SK-N-SH (cell line): ENCODE data around the gene CHMP4A. TPM values are rescaled to one million over a fixed set of nuclear protein-coding genes. Genes with fewer than 3 reads are reported as not detected.

Experiments
- CTCF ChIA-PET: fragments of 300-600, 350-600 bp; formaldehyde crosslinking; extraction: SDS; loops from one replicate; lab custom pipeline; 2021; lab: Yijun Ruan, JAX
- POLR2A ChIA-PET: fragments of 350-600 bp; sonication (Branson Sonifier 250); formaldehyde crosslinking; extraction: SDS; loops from one replicate; lab custom pipeline; 2020; ENCODE audit warnings: antibody characterized with exemption, inconsistent platforms; lab: Yijun Ruan, JAX
- DNase-seq: peaks from one replicate; pipeline ENCODE4 v3.0.0; 2012
- H2AFZ ChIP-seq: fragments of 200-600 bp; sonication (generic); 2 replicates; pipeline ENCODE4 v1.8.1; 2016; ENCODE audit warnings: antibody characterized with exemption, mild to moderate bottlenecking, low read depth
- H3F3A ChIP-seq: fragments of 200-600 bp; sonication (generic); replicated peaks from 2 replicates; pipeline ENCODE3; 2016; ENCODE audit warnings: antibody characterized with exemption, mild to moderate bottlenecking; ENCODE audit not compliant: insufficient read depth
- H3K27ac ChIP-seq, 2 experiments: fragments of 200-500 bp in 1 of 2; fragments of 200-600 bp in 1 of 2; sonication (Bioruptor generic) in 1 of 2; sonication (generic), shearing (Covaris generic) in 1 of 2; 2 replicates each; pipeline versions ENCODE4 v1.5.1 to v1.6.1; 2014 to 2016; ENCODE audit warnings: low read depth in 2 of 2, inconsistent platforms in 1 of 2, low read length in 1 of 2, mild to moderate bottlenecking in 1 of 2, mixed read lengths in 1 of 2
- H3K27me3 ChIP-seq: fragments of 200-600 bp; sonication (generic), shearing (Covaris generic); 2 replicates; pipeline ENCODE4 v1.6.1; 2016; ENCODE audit warnings: mixed run types; ENCODE audit not compliant: insufficient read depth
- H3K36me3 ChIP-seq, 2 experiments: fragments of 200-500 bp in 1 of 2; fragments of 200-600 bp in 1 of 2; sonication (Bioruptor generic) in 1 of 2; sonication (generic) in 1 of 2; replicated peaks in 1 of 2; 2 replicates each; pipeline versions ENCODE3 to v1.5.1; 2014 to 2016; ENCODE audit warnings: low read length in 1 of 2, mild to moderate bottlenecking in 1 of 2; ENCODE audit not compliant: insufficient read depth in 2 of 2, control insufficient read depth in 1 of 2
- H3K4me1 ChIP-seq, 2 experiments: fragments of 200-500 bp in 1 of 2; fragments of 200-600 bp in 1 of 2; sonication (Bioruptor generic) in 1 of 2; sonication (generic), shearing (Covaris generic) in 1 of 2; 2 replicates each; pipeline versions ENCODE4 v1.5.1 to v1.6.1; 2014 to 2016; ENCODE audit warnings: low read depth in 1 of 2, low read length in 1 of 2, mixed run types in 1 of 2; ENCODE audit not compliant: insufficient read depth in 2 of 2, control insufficient read depth in 1 of 2
- H3K4me2 ChIP-seq: fragments of 200-600 bp; sonication (generic), shearing (Covaris generic); 2 replicates; pipeline ENCODE4 v1.6.1; 2017; ENCODE audit warnings: mixed run types
- H3K4me3 ChIP-seq, 2 experiments: fragments of 200-500 bp in 1 of 2; fragments of 200-600 bp in 1 of 2; sonication (Bioruptor generic) in 1 of 2; sonication (generic), shearing (Covaris generic) in 1 of 2; 2 replicates each; pipeline versions ENCODE4 v1.5.1 to v1.8.1; 2014 to 2016; ENCODE audit warnings: low read depth in 2 of 2, inconsistent platforms in 1 of 2, low read length in 1 of 2, mild to moderate bottlenecking in 1 of 2, mixed read lengths in 1 of 2, moderate library complexity in 1 of 2
- H3K79me2 ChIP-seq: fragments of 200-600 bp; sonication (generic); 2 replicates; pipeline ENCODE4 v1.8.1; 2017; ENCODE audit warnings: mild to moderate bottlenecking; ENCODE audit not compliant: insufficient read depth
- H3K9ac ChIP-seq: fragments of 200-600 bp; sonication (generic); 2 replicates; pipeline ENCODE4 v1.6.1; 2017; ENCODE audit warnings: mixed run types
- H3K9me2 ChIP-seq: fragments of 200-600 bp; sonication (generic); 2 replicates; pipeline ENCODE4 v1.6.1; 2017; ENCODE audit warnings: mixed run types
- H3K9me3 ChIP-seq: fragments of 200-600 bp; sonication (generic); 2 replicates; pipeline ENCODE4 v1.6.1; 2017; ENCODE audit warnings: mixed run types, mild to moderate bottlenecking, moderate library complexity
- H4K20me1 ChIP-seq: fragments of 200-600 bp; sonication (generic); 2 replicates; pipeline ENCODE4 v1.6.1; 2017; ENCODE audit warnings: mild to moderate bottlenecking, mixed run types; ENCODE audit not compliant: insufficient read depth
- CHD2 ChIP-seq: fragments of 150-350 bp; IDR thresholded peaks from 2 replicates; pipeline ENCODE4 v1.6.1; 2018; ENCODE audit warnings: low read length; ENCODE audit not compliant: partially characterized antibody
- EP300 ChIP-seq, 2 experiments: IDR thresholded peaks; 2 replicates each; pipeline versions ENCODE4 v1.4.0 to v1.6.1; 2012; ENCODE audit warnings: borderline replicate concordance in 1 of 2, low read depth in 1 of 2, low read length in 1 of 2
- FOSL2 ChIP-seq: IDR thresholded peaks from 2 replicates; pipeline ENCODE4 v1.4.0; 2012; ENCODE audit warnings: low read depth, mild to moderate bottlenecking, moderate library complexity, borderline replicate concordance
- GABPA ChIP-seq: IDR thresholded peaks from 2 replicates; pipeline ENCODE4 v1.4.0; 2012; ENCODE audit warnings: low read depth, mild to moderate bottlenecking
- GATA2 ChIP-seq: sonication (generic); formaldehyde crosslinking; IDR thresholded peaks from 2 replicates; pipeline ENCODE4 v1.5.0; 2020; ENCODE audit warnings: mild to moderate bottlenecking, missing genetic modification reagents
- JUND ChIP-seq: IDR thresholded peaks from 2 replicates; pipeline ENCODE4 v1.4.0; 2012
- MXI1 ChIP-seq: IDR thresholded peaks from 2 replicates; pipeline ENCODE4 v1.6.1; 2012; ENCODE audit warnings: mild to moderate bottlenecking, low read depth, low read length, improper control_type of control experiment
- POLR2AphosphoS5 ChIP-seq: IDR thresholded peaks from 2 replicates; pipeline ENCODE4 v1.6.1; 2012; ENCODE audit warnings: low read depth, low read length
- RCOR1 ChIP-seq: fragments of 150-350 bp; IDR thresholded peaks from 2 replicates; pipeline ENCODE4 v1.6.1; 2017; ENCODE audit warnings: antibody characterized with exemption, low read length
- RFX5 ChIP-seq: IDR thresholded peaks from 2 replicates; pipeline ENCODE4 v1.6.1; 2012; ENCODE audit warnings: mild to moderate bottlenecking, improper control_type of control experiment, low read length
- SIN3A ChIP-seq: IDR thresholded peaks from 2 replicates; pipeline ENCODE4 v1.6.1; 2012; ENCODE audit warnings: low read depth, mild to moderate bottlenecking, low read length, moderate library complexity, borderline replicate concordance
- TEAD4 ChIP-seq: IDR thresholded peaks from 2 replicates; pipeline ENCODE4 v1.4.0; 2012; ENCODE audit warnings: mild to moderate bottlenecking, borderline replicate concordance; ENCODE audit not compliant: insufficient read depth
- YY1 ChIP-seq: IDR thresholded peaks from 2 replicates; pipeline ENCODE4 v1.4.0; 2012; ENCODE audit warnings: low read depth, mild to moderate bottlenecking
- WGBS: methylation state at CpG from one replicate; pipeline ENCODE4 v1.1.6; 2017; ENCODE audit warnings: low lambda C conversion rate; 5-methylcytosine and 5-hydroxymethylcytosine counted together
- polyA plus RNA-seq, 3 experiments: library from polyadenylated mRNA; depleted of rRNA; stranded (reverse); fragments of >200 nt; gene quantifications; 2 replicates each; pipeline ENCODE4 v1.2.3, GENCODE V29; 2012
- TF ChIP-seq, protein P1 (sequence below): fragments of 150-350 bp; IDR thresholded peaks from 2 replicates; pipeline ENCODE4 v1.6.1; 2016; ENCODE audit warnings: mild to moderate bottlenecking, low read depth, low read length
- TF ChIP-seq, protein P2 (sequence below): IDR thresholded peaks from 2 replicates; pipeline ENCODE4 v1.4.0; 2012; ENCODE audit warnings: low read depth
- TF ChIP-seq, protein P3 (sequence below): IDR thresholded peaks from 2 replicates; pipeline ENCODE4 v1.4.0; 2012; ENCODE audit warnings: low read depth, borderline replicate concordance
- TF ChIP-seq, protein P4 (sequence below): IDR thresholded peaks from 2 replicates; pipeline ENCODE4 v1.4.0; 2012; ENCODE audit warnings: low read depth, borderline replicate concordance
- TF ChIP-seq, protein P5 (sequence below): fragments of 150-350 bp; IDR thresholded peaks from 2 replicates; pipeline ENCODE4 v1.6.1; 2017; ENCODE audit warnings: antibody characterized with exemption, low read length, low read depth, borderline replicate concordance

CHMP4A gene
- polyA plus RNA-seq, 1 of the 3 experiments (the other 2 are of a cell fraction), result 92.4 TPM

DNA sequence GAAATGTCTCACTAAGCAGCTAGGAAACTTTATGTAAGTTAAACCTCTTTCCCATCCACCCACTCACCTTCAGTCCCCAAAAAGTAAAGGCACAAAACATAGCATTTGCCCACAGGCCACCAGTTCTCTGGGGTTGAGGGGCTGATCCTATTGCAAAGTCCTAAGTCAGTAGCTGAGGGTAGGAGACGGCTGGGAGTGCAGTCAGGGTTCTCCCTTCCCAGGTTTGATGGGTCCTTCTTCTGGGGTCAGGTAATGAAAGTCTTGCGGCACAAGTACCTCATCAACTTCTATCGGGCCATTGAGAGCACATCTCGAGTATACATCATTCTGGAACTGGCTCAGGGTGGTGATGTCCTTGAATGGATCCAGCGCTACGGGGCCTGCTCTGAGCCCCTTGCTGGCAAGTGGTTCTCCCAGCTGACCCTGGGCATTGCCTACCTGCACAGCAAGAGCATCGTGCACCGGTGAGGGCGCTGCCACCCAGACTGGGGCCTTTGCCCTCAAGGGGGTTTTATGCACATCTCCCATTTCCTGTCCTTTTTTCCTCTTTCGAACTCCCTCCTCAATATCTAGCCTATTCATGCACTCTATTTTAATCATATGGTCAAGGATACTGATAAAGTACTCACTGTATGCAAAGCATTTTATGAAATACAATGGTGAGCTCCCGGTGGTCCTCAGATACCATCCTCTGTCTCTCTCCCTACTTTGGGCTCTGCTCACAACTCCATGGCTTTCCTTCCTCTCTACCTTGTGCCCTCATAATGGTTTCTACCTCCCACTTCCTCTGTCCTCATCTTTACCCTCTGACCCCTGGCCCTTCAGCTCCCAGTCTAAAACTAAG, 6.8 kb downstream of the CHMP4A start:
- no peaks in the 10 kb centered on the region for H3K9me3 ChIP-seq
- POLR2A ChIA-PET, result interaction anchor here (1.1 to 1.6 kb wide), 2 partner anchors 11 kb away, joined by 3 to 5 read pairs; partner anchors contain the start of gene TM9SF1

DNA sequence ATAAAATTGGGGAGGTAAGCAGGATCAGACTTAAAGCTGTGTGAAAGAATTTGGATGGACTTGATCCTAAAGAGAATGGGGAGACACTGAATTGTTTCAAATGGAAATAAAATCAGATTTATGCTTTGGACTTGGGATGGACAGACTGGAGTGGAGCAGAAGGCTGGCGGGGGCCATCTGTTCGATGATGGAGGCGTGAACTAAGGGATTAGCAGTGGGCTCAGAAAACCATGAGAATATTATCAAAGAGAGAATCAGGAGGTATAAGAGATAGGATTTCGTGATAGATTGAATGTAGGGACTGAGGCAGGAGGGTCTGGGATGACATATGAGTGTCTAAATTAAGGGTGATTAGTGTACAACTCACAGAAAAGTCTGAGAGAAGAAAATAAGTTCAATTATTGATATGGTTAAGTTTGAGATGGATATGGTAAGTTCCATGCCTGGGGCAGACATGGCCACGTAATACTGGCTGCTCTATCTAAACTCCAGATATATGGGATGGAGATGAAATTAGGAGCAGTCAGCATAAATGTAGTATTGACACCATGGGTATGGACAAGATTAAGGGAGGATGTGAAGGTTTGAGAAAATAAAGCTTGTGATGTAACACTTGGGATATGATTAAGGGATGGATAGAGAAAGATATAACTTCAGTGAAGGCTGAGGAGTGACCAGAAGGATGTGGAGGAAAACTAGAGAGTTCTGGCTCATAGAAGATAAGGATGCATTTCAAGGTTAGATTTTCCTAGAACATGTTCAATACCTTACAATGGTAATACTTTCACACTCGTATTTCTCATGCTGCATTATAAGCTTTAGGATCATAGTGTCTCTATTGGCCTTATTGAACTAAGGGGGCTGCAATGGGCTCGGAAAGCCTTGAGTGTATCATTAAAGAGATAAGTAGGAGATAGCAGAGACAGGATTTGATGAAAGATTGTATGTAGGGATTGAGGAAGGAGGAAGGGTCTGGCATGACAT, 8.8 kb downstream of the CHMP4A start:
- H3K9ac ChIP-seq, result no peak overlapping the region
- H3K4me1 ChIP-seq, result no peaks in the 10 kb centered on the region
- H3K36me3 ChIP-seq, result peaks cover 35 to 57% of the 10 kb centered on the region in 2 experiments
- H3K4me3 ChIP-seq, result no peak overlapping the region
- no peaks in the 10 kb centered on the region for H3K27me3 ChIP-seq
- no peak overlapping the region for H3K4me2 ChIP-seq
- DNase-seq, result no peak
- no peak overlapping the region for H3K27ac ChIP-seq
- no peaks in the 10 kb centered on the region for H3K9me3 ChIP-seq
- no peaks in the 10 kb centered on the region for H4K20me1 ChIP-seq
- H2AFZ ChIP-seq, result no peak overlapping the region
- CTCF ChIA-PET, result interaction anchor here (1.8 kb wide), 1 partner anchor 43 kb away, joined by 4 read pairs; the partner anchor contains the start of gene IRF9
- H3K79me2 ChIP-seq, result peaks cover 17% of the 10 kb centered on the region; the same call in 1 of the 2 replicates
- POLR2A ChIA-PET, result interaction anchor here (1.6 kb wide), 1 partner anchor 9 kb away, joined by 5 read pairs; the partner anchor contains the start of gene TM9SF1
- H3K9me2 ChIP-seq, result no peaks in the 10 kb centered on the region
- no peaks in the 10 kb centered on the region for H3F3A ChIP-seq
- WGBS, result 96% methylated on average over 7 of the region's 7 CpGs
- TF ChIP-seq CHD2 (no peak), JUND (no peak), RCOR1 (no peak), GABPA (no peak), RFX5 (no peak), FOSL2 (no peak), SIN3A (no peak), YY1 (no peak), GATA2 (CRISPR knock-in tag) (no peak), MXI1 (no peak), POLR2AphosphoS5 (no peak), EP300 (IDR thresholded peaks at IDR 0.05; ENCODE audit: borderline replicate concordance in 1 of 2, low read depth in 1 of 2, low read length in 1 of 2) (no peak)
- TF ChIP-seq, protein P1, sequence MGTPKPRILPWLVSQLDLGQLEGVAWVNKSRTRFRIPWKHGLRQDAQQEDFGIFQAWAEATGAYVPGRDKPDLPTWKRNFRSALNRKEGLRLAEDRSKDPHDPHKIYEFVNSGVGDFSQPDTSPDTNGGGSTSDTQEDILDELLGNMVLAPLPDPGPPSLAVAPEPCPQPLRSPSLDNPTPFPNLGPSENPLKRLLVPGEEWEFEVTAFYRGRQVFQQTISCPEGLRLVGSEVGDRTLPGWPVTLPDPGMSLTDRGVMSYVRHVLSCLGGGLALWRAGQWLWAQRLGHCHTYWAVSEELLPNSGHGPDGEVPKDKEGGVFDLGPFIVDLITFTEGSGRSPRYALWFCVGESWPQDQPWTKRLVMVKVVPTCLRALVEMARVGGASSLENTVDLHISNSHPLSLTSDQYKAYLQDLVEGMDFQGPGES, result no peak
- TF ChIP-seq, protein P2, sequence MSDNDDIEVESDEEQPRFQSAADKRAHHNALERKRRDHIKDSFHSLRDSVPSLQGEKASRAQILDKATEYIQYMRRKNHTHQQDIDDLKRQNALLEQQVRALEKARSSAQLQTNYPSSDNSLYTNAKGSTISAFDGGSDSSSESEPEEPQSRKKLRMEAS, result no peak
- TF ChIP-seq, protein P3, sequence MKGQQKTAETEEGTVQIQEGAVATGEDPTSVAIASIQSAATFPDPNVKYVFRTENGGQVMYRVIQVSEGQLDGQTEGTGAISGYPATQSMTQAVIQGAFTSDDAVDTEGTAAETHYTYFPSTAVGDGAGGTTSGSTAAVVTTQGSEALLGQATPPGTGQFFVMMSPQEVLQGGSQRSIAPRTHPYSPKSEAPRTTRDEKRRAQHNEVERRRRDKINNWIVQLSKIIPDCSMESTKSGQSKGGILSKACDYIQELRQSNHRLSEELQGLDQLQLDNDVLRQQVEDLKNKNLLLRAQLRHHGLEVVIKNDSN, result no peak
- TF ChIP-seq, protein P4, sequence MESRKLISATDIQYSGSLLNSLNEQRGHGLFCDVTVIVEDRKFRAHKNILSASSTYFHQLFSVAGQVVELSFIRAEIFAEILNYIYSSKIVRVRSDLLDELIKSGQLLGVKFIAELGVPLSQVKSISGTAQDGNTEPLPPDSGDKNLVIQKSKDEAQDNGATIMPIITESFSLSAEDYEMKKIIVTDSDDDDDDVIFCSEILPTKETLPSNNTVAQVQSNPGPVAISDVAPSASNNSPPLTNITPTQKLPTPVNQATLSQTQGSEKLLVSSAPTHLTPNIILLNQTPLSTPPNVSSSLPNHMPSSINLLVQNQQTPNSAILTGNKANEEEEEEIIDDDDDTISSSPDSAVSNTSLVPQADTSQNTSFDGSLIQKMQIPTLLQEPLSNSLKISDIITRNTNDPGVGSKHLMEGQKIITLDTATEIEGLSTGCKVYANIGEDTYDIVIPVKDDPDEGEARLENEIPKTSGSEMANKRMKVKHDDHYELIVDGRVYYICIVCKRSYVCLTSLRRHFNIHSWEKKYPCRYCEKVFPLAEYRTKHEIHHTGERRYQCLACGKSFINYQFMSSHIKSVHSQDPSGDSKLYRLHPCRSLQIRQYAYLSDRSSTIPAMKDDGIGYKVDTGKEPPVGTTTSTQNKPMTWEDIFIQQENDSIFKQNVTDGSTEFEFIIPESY, result no peak
- TF ChIP-seq, protein P5, sequence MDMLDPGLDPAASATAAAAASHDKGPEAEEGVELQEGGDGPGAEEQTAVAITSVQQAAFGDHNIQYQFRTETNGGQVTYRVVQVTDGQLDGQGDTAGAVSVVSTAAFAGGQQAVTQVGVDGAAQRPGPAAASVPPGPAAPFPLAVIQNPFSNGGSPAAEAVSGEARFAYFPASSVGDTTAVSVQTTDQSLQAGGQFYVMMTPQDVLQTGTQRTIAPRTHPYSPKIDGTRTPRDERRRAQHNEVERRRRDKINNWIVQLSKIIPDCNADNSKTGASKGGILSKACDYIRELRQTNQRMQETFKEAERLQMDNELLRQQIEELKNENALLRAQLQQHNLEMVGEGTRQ, result no peak

More for the DNA sequence above, 6.8 kb downstream of the CHMP4A start:
- Histone ChIP-seq H3K4me2 (no peak overlapping the region), H3K36me3 (peaks cover 53 to 60% of the 10 kb centered on the region in 2 experiments), H3K9me2 (no peaks in the 10 kb centered on the region), H4K20me1 (no peaks in the 10 kb centered on the region), H3F3A (no peaks in the 10 kb centered on the region), H3K4me1 (no peaks in the 10 kb centered on the region; a peak in 1 of 4 replicates), H2AFZ (no peak overlapping the region), H3K9ac (no peak overlapping the region), H3K4me3 (no peak overlapping the region), H3K79me2 (peaks cover 14% of the 10 kb centered on the region), H3K27ac (no peak overlapping the region), H3K27me3 (no peaks in the 10 kb centered on the region)
- TF ChIP-seq RCOR1 (no peak), JUND (no peak), TEAD4 (no peak)
- 96% methylated on average over 11 of the region's 11 CpGs for WGBS
- CTCF ChIA-PET, result interaction anchor here (1.1 to 1.3 kb wide), 3 partner anchors 9 to 102 kb away, joined by 3 to 4 read pairs (median 4); partner anchors contain the start of genes CIDEB and MDP1
- no peak for DNase-seq
